AG09319 (cell line): Measurements from ENCODE around the gene SLC6A15.

ENCODE experiments used
- DNase-seq: peaks from one replicate; pipeline ENCODE4 v3.0.0-alpha.2; 2010; ENCODE audit warnings: low read depth; ENCODE audit errors: extremely low read depth
- TF ChIP-seq, protein P1 (sequence below): IDR thresholded peaks from 2 replicates; pipeline ENCODE4 v1.5.1; 2011; ENCODE audit warnings: low read depth, mild to moderate bottlenecking, inconsistent platforms, low read length, moderate library complexity

Gene SLC6A15

DNA sequence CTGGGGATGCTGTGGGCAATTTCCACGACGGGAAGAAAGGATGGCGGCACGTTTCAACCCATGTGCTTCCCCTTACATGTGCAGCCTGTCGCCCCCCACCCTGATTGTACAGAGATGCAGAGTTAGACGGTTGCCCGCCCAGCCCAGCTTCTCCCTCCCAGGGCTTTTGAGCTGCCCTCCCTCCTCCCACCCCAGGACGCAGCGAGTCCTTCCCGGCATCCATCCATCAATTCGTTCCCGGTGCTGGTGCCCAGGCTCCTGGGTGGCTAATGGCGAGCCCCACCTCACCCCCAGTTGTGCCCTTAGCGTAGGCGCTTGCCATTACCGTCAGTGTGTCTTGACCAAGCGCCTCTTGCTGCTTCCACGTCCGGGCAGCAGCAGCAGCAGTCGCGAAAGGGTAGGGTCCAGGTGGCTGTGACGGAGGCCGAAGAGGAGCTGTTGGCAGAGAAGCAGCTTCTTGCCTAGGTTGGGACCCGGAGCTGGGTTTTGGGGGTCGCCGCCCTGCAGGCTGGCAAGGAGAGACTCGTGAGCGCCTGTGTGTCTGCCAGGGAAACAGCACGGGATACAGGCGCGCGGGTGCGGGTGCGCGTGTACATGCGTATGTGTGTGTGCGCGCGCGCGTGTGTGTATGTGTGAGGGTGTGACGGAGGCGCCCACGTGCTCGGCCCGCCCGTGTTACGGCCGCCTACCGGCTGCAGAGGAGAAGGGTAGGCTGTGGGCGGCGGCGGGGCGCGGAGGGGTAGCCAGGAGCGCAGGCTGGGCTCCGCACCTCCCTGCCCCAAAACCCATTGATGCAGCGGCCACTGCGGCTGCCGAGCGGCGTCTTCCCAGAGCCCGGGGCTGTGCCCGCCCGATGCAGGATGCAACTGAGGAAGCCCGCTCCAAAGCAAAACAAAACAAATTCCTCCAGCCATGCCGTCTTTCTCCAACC, at the start of gene SLC6A15:
SLC6A15 (minus strand) TSS at position 602 of the 931 bp plus-strand sequence. CDS start 20,679 bp downstream, outside the sequence.
- TF ChIP-seq, protein P1, sequence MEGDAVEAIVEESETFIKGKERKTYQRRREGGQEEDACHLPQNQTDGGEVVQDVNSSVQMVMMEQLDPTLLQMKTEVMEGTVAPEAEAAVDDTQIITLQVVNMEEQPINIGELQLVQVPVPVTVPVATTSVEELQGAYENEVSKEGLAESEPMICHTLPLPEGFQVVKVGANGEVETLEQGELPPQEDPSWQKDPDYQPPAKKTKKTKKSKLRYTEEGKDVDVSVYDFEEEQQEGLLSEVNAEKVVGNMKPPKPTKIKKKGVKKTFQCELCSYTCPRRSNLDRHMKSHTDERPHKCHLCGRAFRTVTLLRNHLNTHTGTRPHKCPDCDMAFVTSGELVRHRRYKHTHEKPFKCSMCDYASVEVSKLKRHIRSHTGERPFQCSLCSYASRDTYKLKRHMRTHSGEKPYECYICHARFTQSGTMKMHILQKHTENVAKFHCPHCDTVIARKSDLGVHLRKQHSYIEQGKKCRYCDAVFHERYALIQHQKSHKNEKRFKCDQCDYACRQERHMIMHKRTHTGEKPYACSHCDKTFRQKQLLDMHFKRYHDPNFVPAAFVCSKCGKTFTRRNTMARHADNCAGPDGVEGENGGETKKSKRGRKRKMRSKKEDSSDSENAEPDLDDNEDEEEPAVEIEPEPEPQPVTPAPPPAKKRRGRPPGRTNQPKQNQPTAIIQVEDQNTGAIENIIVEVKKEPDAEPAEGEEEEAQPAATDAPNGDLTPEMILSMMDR = peak; percentile 37
- DNase-seq = peak; percentile 23

GRCh38 chr12:84960918-84961317, 48.3 kb upstream of the SLC6A15 start:
- TF ChIP-seq, protein P1 = no peak
- DNase-seq = no peak

DNA sequence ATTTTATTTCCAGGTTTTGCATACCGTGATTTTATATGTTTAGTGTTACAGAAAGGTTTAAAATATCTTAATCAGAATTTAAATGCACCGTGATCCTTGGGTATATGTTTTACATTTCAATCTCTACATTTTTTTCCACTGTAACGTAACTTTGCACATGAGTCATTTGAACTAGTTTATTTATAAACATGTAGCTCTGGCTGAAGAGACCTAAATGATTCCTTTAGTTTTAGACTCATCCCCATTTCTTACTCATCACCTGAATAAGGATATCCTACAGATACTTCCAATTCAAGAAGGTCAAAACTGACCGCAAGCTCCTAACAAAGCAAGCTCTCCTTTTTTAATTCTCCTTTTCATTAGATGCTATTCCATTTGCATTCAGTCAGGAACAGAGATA, 42.7 kb upstream of the SLC6A15 start:
- TF ChIP-seq, protein P1 = no peak
- no peak for DNase-seq

GRCh38 chr12:84954415-84954814, 41.8 kb upstream of the SLC6A15 start:
- TF ChIP-seq, protein P1 = no peak

DNA sequence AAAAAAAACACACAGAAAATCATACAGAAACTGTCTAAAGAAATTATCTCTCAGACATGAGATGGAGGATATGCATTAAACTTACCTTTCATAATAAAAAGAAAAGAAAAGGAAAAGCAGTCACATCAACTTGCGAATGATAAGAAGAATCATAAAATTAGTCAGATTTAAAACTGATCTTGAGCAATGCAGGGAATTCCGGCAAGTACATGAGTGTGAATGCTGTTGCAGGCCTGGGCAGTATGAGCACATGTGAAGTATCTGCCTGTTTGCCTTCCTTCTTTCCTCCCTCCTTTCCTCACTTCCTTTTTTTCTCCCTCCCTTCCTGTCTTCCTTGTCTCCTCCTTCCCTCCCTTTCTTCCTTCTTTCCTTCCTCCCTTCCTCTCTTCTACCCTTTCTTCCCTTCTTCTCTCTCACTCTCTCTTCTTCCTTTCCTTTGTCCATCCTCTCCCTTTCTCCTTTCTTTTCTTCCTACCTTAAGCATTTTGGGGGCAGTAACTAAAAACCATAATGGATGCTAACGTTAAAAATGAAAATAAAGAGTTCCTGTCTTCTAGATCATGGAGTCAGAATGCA, 38.5 kb upstream of the SLC6A15 start:
- DNase-seq = no peak
- TF ChIP-seq, protein P1 = no peak

More at GRCh38 chr12:84954415-84954814, 41.8 kb upstream of the SLC6A15 start:
- no peak for DNase-seq

DNA sequence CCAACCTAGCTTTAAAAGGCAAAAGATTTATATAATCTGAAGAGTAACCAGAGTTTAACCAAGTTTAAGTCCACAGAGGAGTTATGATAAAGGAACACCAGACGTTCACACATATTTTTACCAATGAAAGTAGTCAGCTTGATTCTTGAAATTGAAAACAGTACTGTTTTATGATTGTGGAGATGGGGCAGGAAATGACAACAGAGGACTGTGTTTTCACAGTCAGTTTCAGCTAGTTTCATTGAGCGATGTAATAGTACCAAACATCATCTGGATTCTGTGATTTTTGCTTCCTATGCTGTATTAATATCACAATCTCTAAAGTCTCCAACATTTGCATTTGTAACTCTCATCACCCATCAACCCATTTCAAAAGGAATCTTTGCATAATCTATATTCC, 34.2 kb upstream of the SLC6A15 start:
- TF ChIP-seq, protein P1 = no peak
- no peak for DNase-seq

- TF ChIP-seq, protein P1 = no peak
These were observed 24.8 kb upstream of the SLC6A15 start for GRCh38 chr12:84937415-84937814.

More at GRCh38 chr12:84937415-84937814, 24.8 kb upstream of the SLC6A15 start:
- no peak for DNase-seq
